Mesenchymal stem cell (in vitro differentiated cells and primary cell): ENCODE measurements around the gene MCM6.

Source experiments
- DNase-seq: peaks from one replicate; pipeline ENCODE4 v3.0.0-alpha.2; 2013
- H2AFZ ChIP-seq: one replicate; pipeline ENCODE4 v1.6.1; 2013; ENCODE audit warnings: low read depth, mild to moderate bottlenecking, control low read depth, inconsistent platforms, low read length, moderate library complexity
- H2AK5ac ChIP-seq: 2 replicates; pipeline ENCODE4 v1.6.1; 2013; ENCODE audit warnings: low read length, moderate library complexity, mild to moderate bottlenecking, inconsistent platforms; ENCODE audit not compliant: severe bottlenecking
- H2BK120ac ChIP-seq: one replicate; pipeline ENCODE4 v1.6.1; 2013; ENCODE audit warnings: low read depth, mild to moderate bottlenecking, inconsistent platforms, low read length, moderate library complexity
- H2BK12ac ChIP-seq, 2 experiments: one replicate each; pipeline ENCODE4 v1.6.1; 2013; ENCODE audit warnings: inconsistent platforms in 2 of 2, low read length in 2 of 2, mild to moderate bottlenecking in 2 of 2, moderate library complexity in 2 of 2, control low read depth in 1 of 2
- H2BK15ac ChIP-seq: one replicate; pipeline ENCODE4 v1.6.1; 2013; ENCODE audit warnings: mild to moderate bottlenecking, low read depth, inconsistent platforms; ENCODE audit not compliant: poor library complexity, severe bottlenecking
- H2BK5ac ChIP-seq: 2 replicates; pipeline ENCODE4 v1.6.1; 2013; ENCODE audit warnings: low read depth, mild to moderate bottlenecking, low read length, control low read depth, inconsistent platforms; ENCODE audit not compliant: poor library complexity, severe bottlenecking
- H3K14ac ChIP-seq, 2 experiments: one replicate each; pipeline ENCODE4 v1.6.1; 2013; ENCODE audit warnings: inconsistent platforms in 2 of 2, low read length in 2 of 2, control low read depth in 1 of 2, mild to moderate bottlenecking in 1 of 2, moderate library complexity in 1 of 2
- H3K18ac ChIP-seq, 2 experiments: one replicate each; pipeline ENCODE4 v1.6.1; 2013; ENCODE audit warnings: inconsistent platforms in 2 of 2, low read length in 2 of 2, control low read depth in 1 of 2, low read depth in 1 of 2, mild to moderate bottlenecking in 1 of 2
- H3K23ac ChIP-seq, 2 experiments: one replicate each; pipeline ENCODE4 v1.6.1; 2013; ENCODE audit warnings: inconsistent platforms in 2 of 2, low read length in 2 of 2, mild to moderate bottlenecking in 2 of 2, moderate library complexity in 2 of 2, control low read depth in 1 of 2
- H3K27ac ChIP-seq: 2 replicates; pipeline ENCODE4 v1.5.1; 2013; ENCODE audit warnings: mild to moderate bottlenecking, moderate library complexity, low read length, control low read depth, inconsistent platforms; ENCODE audit not compliant: poor library complexity, severe bottlenecking
- H3K27me3 ChIP-seq, 2 experiments: 2 replicates each; pipeline versions ENCODE4 v1.6.1 to v1.7.0; 2013; ENCODE audit warnings: low read length in 2 of 2, mild to moderate bottlenecking in 2 of 2, moderate library complexity in 2 of 2, control low read depth in 1 of 2, inconsistent platforms in 1 of 2; ENCODE audit not compliant: control insufficient read depth in 1 of 2, insufficient read depth in 1 of 2
- H3K36me3 ChIP-seq, 2 experiments: 2 replicates each; pipeline versions ENCODE4 v1.6.1 to v1.7.0; 2013; ENCODE audit warnings: low read length in 2 of 2, control low read depth in 1 of 2, inconsistent platforms in 1 of 2, low read depth in 1 of 2, mild to moderate bottlenecking in 1 of 2; ENCODE audit not compliant: insufficient read depth in 2 of 2, control insufficient read depth in 1 of 2
- H3K4ac ChIP-seq, 2 experiments: one replicate each; pipeline ENCODE4 v1.6.1; 2013; ENCODE audit warnings: inconsistent platforms in 2 of 2, low read length in 2 of 2, mild to moderate bottlenecking in 2 of 2, moderate library complexity in 2 of 2, control low read depth in 1 of 2, low read depth in 1 of 2
- H3K4me1 ChIP-seq: 2 replicates; pipeline ENCODE4 v1.6.1; 2013; ENCODE audit warnings: low read depth, low read length, control low read depth; ENCODE audit not compliant: control insufficient read depth, insufficient read depth
- H3K4me2 ChIP-seq: 2 replicates; pipeline ENCODE4 v1.6.1; 2013; ENCODE audit warnings: low read length, mild to moderate bottlenecking, inconsistent platforms; ENCODE audit not compliant: poor library complexity, severe bottlenecking
- H3K4me3 ChIP-seq, 2 experiments: 2 replicates each; pipeline versions ENCODE4 v1.5.1 to v1.7.0; 2013; ENCODE audit warnings: low read length in 2 of 2, mild to moderate bottlenecking in 2 of 2, control low read depth in 1 of 2, low read depth in 1 of 2; ENCODE audit not compliant: insufficient read depth in 1 of 2
- H3K79me1 ChIP-seq: replicated peaks from 2 replicates; pipeline ENCODE4 v1.6.1; 2013; ENCODE audit warnings: mild to moderate bottlenecking, control low read depth, low read length, inconsistent platforms; ENCODE audit not compliant: poor library complexity, severe bottlenecking
- H3K9ac ChIP-seq: 2 replicates; pipeline ENCODE4 v1.7.0; 2013; ENCODE audit warnings: mild to moderate bottlenecking, low read length, moderate library complexity
- H3K9me3 ChIP-seq: 2 replicates; pipeline ENCODE4 v1.7.0; 2013; ENCODE audit warnings: mild to moderate bottlenecking, low read length; ENCODE audit not compliant: control insufficient read depth
- H4K8ac ChIP-seq: one replicate; pipeline ENCODE4 v1.6.1; 2013; ENCODE audit warnings: inconsistent platforms, mild to moderate bottlenecking, low read length, moderate library complexity
- H4K91ac ChIP-seq: one replicate; pipeline ENCODE4 v1.6.1; 2013; ENCODE audit warnings: mild to moderate bottlenecking, low read length, inconsistent platforms
- WGBS: methylation state at CpG from one replicate; pipeline ENCODE4 v1.1.7; 2013; ENCODE audit warnings: mixed read lengths; 5-methylcytosine and 5-hydroxymethylcytosine counted together

Gene MCM6

GRCh38 chr2:135913727-135914365 lies 37.6 kb upstream of the MCM6 start:
- no peak overlapping the region for H2AK5ac ChIP-seq
- H3K79me1 ChIP-seq, result no peaks in the 10 kb centered on the region
- no peak overlapping the region for H3K18ac ChIP-seq
- DNase-seq, result peak; percentile 56
- H4K8ac ChIP-seq, result no peak overlapping the region
- H3K4ac ChIP-seq, result no peak overlapping the region
- 100% methylated on average over 1 of the region's 5 CpGs for WGBS
- H3K4me3 ChIP-seq, result no peak overlapping the region
- no peak overlapping the region for H2BK12ac ChIP-seq
- peaks cover 0 to 45% of the 10 kb centered on the region in 2 experiments for H3K36me3 ChIP-seq
- no peak overlapping the region for H3K4me2 ChIP-seq
- no peak overlapping the region for H2BK5ac ChIP-seq
- H2AFZ ChIP-seq, result no peak overlapping the region
- H3K23ac ChIP-seq, result no peak overlapping the region
- H3K27ac ChIP-seq, result no peak overlapping the region
- H4K91ac ChIP-seq, result no peak overlapping the region
- H3K27me3 ChIP-seq, result no peaks in the 10 kb centered on the region
- no peak overlapping the region for H3K14ac ChIP-seq
- H2BK15ac ChIP-seq, result no peak overlapping the region
- no peaks in the 10 kb centered on the region for H3K9me3 ChIP-seq
- H2BK120ac ChIP-seq, result no peak overlapping the region
- peak overlapping the region; percentile 14 for H3K9ac ChIP-seq
- no peaks in the 10 kb centered on the region for H3K4me1 ChIP-seq

GRCh38 chr2:135909976-135910375 lies 33.7 kb upstream of the MCM6 start:
- no peaks in the 10 kb centered on the region for H3K4me1 ChIP-seq
- H3K23ac ChIP-seq, result no peak overlapping the region
- H3K36me3 ChIP-seq, result peaks cover 0 to 65% of the 10 kb centered on the region in 2 experiments
- no peak overlapping the region for H4K91ac ChIP-seq
- H3K79me1 ChIP-seq, result no peaks in the 10 kb centered on the region
- H3K18ac ChIP-seq, result no peak overlapping the region
- H4K8ac ChIP-seq, result no peak overlapping the region
- no peak overlapping the region for H2BK5ac ChIP-seq
- no peak overlapping the region for H2BK12ac ChIP-seq
- peak overlapping the region; percentile 38 for H3K9ac ChIP-seq
- no peak for DNase-seq
- no peak overlapping the region for H2AFZ ChIP-seq
- H3K4me3 ChIP-seq, result no peak overlapping the region
- no peaks in the 10 kb centered on the region for H3K27me3 ChIP-seq
- H3K4ac ChIP-seq, result no peak overlapping the region
- H3K27ac ChIP-seq, result no peak overlapping the region
- no peak overlapping the region for H2AK5ac ChIP-seq
- H3K4me2 ChIP-seq, result no peak overlapping the region
- no peak overlapping the region for H2BK120ac ChIP-seq
- H2BK15ac ChIP-seq, result no peak overlapping the region
- no peaks in the 10 kb centered on the region for H3K9me3 ChIP-seq
- H3K14ac ChIP-seq, result no peak overlapping the region

- Histone ChIP-seq H2BK5ac (no peak overlapping the region), H3K27me3 (no peaks in the 10 kb centered on the region), H3K18ac (no peak overlapping the region), H4K8ac (no peak overlapping the region), H3K4me3 (no peak overlapping the region), H3K9ac (no peak overlapping the region), H2AK5ac (no peak overlapping the region), H2AFZ (no peak overlapping the region), H3K4me2 (no peak overlapping the region), H2BK12ac (no peak overlapping the region), H3K4ac (no peak overlapping the region), H3K36me3 (peaks cover 3 to 49% of the 10 kb centered on the region in 2 experiments), H4K91ac (no peak overlapping the region), H3K79me1 (no peaks in the 10 kb centered on the region), H3K14ac (no peak overlapping the region), H3K9me3 (no peaks in the 10 kb centered on the region), H2BK120ac (no peak overlapping the region), H3K4me1 (no peaks in the 10 kb centered on the region), H2BK15ac (no peak overlapping the region), H3K27ac (no peak overlapping the region), H3K23ac (no peak overlapping the region)
- DNase-seq, result no peak
Measured at GRCh38 chr2:135905679-135906078, 29.4 kb upstream of the MCM6 start.

GRCh38 chr2:135904341-135904989 lies 28.2 kb upstream of the MCM6 start:
- Histone ChIP-seq H3K23ac (no peak overlapping the region), H2BK120ac (peak overlapping the region; percentile 34), H2BK5ac (no peak overlapping the region), H3K18ac (no peak overlapping the region), H3K4me1 (no peaks in the 10 kb centered on the region), H2BK15ac (no peak overlapping the region), H2AFZ (no peak overlapping the region), H3K27ac (no peak overlapping the region), H2AK5ac (no peak overlapping the region), H4K8ac (peak overlapping the region; percentile 69), H3K36me3 (peaks cover 3 to 40% of the 10 kb centered on the region in 2 experiments), H3K14ac (no peak overlapping the region), H3K9me3 (no peaks in the 10 kb centered on the region), H3K27me3 (no peaks in the 10 kb centered on the region), H3K79me1 (no peaks in the 10 kb centered on the region), H2BK12ac (peak overlapping the region in 1 of 2 experiments; percentile 54), H3K4ac (no peak overlapping the region), H3K4me3 (no peak overlapping the region), H3K9ac (peak overlapping the region; percentile 66), H3K4me2 (no peak overlapping the region), H4K91ac (peak overlapping the region; percentile 50)
- peak; percentile 48 for DNase-seq
- 97% methylated on average over 4 of the region's 4 CpGs for WGBS
